ENCODE measurements around the gene DCTN5.
A peak's percentile ranks its signal among the peaks of the same experiment; 100 is the strongest.
"Not testable (repeated sequence)": the region's sequence is repeated elsewhere in the genome, so short reads cannot be mapped to it uniquely, and the experiment has no call there.

The DCTN5 gene

DNA sequence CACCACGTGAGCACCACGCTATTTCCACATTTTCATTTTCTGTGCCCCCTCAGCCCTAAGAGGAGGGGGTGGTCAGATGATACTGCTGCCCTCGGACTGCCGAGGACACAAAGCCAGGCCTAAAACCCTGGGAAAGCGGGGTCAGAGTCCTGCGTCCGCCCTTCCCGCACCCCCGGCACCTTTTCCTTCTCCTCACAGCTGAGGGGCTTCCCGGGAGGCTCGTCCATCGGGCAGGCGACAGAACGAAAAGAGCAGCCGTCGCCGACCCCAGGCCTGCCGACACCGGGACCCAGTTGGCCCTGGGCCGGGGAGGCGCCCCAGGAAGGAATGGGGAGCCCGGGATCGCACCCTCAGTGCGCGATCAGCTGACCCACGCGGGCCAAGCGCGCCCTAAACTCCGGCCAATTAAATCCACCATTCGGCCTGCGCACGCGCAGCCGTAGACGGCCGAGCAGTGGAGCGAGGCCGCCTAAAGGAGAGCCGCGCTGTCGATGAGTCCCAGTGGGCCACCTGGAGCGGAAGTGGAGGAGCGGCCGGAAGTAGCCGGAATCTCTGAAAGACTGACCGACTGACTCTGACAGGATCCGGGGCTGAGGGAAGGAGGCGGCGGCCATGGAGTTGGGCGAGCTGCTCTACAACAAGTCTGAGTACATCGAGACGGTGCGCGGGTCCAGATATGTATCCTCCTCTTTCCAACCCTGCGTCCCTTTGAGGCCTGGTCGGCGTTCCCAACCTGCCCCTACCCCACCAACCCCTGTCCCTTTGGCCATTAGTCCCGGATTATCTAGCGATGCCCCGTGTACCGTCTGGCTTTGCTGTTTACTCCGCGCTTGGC, at the start of gene DCTN5, which contains the start of gene PALB2:
Gene DCTN5, plus strand, starts transcription at position 536 of the 835 bp plus-strand sequence. Its CDS starts 77 bp downstream, at position 613.
Gene PALB2, minus strand, starts transcription at position 380 of the 835 bp plus-strand sequence. Its CDS starts 153 bp downstream, at position 227.
- DNase-seq (ENCODE audit: low read depth, low spot score), result peak; percentile 94

GRCh38 chr16:23594186-23594585, 47.1 kb upstream of the DCTN5 start:
- DNase-seq (ENCODE audit: low read depth, low spot score), result no peak

DNA sequence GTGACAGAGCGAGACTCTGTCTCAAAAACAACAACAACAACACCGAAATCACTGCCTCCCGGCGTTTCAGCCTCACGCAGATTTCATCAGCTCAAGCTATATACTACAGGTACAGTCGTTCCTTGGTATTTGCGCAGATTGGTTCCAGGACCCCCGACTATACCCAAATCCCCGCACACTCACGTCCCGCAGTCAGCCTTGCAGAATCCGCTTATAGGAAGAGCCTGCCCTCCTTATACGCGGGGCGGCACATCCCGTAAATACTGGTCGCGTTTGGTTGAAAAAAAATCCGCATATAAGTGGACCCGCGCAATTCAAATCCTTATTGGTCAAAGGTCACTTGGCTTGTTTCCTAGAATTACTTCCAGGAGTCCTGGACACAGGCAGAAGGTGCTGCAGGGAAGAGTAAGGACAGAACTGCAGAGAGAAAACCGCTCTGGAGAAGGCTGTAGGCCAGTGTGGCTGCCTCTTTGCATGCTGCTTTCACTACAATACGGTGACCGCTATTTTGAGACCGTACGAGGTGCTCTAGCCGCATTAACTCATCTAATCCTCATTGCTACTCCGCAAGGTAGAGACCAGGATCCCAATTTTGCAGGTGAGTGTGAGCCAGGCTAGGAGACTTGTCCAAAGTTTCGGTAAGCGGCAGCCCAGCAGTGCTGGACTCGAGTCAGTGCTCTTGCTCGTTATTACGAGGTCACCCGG, 45.9 kb upstream of the DCTN5 start:
- DNase-seq (ENCODE audit: low read depth, low spot score), result peak; percentile 15

DNA sequence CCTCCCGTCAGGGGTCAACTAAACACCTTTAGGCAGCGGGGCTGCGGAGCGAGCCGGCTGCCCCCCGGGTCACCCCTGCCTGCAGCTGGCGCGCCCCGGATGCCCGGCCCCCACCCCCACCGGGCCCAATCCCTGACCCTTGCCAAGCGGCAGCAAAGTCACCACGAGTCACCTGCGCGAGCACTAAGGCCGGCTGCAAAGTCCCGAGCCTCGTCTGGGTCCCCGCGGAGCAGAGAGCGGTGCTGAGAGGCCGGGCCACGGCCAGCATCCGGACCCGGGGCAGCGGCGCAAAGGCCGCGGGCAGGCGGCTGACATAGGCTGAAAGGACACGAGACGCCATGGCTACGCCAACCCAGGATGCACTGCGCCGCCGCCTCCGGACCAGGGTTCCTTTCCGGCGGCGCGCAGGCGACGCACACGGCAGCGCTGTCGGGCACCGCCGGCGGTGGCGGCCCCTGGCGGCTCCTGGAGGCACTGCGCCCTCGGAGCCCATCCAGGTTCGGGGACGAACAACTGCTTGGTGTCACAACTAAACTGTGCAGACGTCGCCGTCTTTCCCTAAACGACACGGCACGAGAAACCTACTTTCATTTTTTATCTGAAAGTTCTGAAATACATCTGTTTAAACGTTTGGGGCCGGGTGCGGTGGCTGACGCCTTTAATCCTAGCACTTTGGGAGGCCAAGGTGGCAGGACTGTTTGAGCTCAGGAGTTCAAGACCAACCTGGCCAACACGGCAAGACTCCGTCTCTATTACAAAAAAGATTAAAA, 45.1 kb upstream of the DCTN5 start, which contains the start of gene NDUFAB1:
Gene NDUFAB1, minus strand, starts transcription at position 366 of the 770 bp plus-strand sequence. Its CDS starts 26 bp downstream, at position 340.
- DNase-seq (ENCODE audit: low read depth, low spot score), result peak; percentile 94

DNA sequence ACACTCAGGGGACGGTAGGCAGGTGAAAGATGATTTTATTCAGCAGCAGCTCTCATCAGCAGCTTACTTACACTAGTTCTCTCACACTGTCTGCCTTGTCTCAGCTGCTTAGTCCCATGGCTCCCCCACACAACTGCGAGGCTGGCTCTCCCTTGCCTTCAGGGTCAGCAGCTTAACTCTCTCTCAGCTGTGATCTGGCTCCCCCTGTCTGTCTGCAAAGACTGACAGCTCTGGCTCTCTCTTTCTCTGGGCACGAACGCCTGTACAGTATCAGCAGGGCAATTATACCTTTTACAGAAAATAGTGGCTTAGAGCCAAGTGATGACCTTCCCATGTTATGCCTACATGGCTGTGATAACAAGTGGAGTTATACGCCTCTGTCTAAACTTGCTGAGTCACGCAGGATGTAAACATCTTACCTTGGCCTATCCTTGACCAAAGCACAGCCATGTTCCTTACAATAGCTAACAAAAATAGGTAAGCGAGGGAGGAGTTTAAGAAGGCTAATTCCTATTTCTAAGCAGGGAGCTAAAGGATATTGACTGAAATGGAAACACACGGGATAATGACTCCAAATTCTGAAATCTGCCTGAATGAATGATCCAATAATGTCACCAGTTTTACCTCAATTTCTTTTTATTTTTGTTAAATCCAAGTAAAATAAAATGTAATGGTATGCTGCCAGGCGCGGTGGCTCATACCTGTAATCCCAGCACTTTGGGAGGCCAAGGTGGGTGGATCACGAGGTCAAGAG, 44.1 kb upstream of the DCTN5 start:
- peak; percentile 87 for DNase-seq (ENCODE audit: low read depth, low spot score)

- no peak for DNase-seq (ENCODE audit: low read depth, low spot score)
Measured at GRCh38 chr16:23607726-23608125, 33.5 kb upstream of the DCTN5 start.

- no peak for DNase-seq (ENCODE audit: low read depth, low spot score)
Measured at GRCh38 chr16:23608194-23608593, 33.1 kb upstream of the DCTN5 start.

DNA sequence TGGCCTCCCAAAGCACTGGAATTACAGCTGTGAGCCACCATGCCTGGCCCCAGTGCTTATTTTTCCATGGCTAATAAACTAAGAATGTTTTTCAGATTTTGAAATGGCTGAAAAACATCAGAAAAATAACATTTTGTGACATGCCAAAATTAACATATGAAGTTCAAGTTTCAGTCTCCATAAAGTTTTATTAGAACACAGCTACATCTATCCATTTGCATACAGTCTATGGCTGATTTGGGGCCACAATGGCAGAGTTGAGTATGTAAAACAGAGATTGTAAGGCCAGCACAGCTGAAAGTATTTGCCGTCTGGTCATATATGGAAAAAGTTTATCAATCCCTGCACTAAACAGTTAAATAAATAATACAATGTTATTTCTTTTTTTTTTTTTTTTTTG, 31.3 kb upstream of the DCTN5 start:
- DNase-seq (ENCODE audit: low read depth, low spot score), result no peak

GRCh38 chr16:23610905-23611304, 30.4 kb upstream of the DCTN5 start:
- not testable (repeated sequence) for DNase-seq (ENCODE audit: low read depth, low spot score)

DNA sequence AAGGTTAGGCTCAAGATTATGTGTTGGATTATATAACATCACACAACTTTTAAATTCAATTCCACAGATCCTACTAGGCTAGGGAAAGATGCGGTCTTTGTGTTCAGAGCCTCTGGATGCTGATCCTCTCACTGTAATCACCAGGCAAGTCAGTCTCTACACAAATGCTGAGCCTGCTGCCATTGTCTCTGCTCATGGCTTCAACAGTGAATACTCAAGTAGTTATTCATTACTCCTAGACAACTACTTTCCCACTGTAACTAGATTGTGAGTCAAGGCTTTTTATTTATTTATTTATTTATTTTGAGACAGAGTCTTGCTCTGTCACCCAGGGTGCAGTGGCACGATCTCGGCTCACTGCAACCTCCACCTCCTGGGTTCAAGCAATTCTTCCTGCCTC, 29.3 kb upstream of the DCTN5 start:
- DNase-seq (ENCODE audit: low read depth, low spot score), result no peak

- no peak for DNase-seq (ENCODE audit: low read depth, low spot score)
Measured at GRCh38 chr16:23615805-23616204, 25.5 kb upstream of the DCTN5 start.

DNA sequence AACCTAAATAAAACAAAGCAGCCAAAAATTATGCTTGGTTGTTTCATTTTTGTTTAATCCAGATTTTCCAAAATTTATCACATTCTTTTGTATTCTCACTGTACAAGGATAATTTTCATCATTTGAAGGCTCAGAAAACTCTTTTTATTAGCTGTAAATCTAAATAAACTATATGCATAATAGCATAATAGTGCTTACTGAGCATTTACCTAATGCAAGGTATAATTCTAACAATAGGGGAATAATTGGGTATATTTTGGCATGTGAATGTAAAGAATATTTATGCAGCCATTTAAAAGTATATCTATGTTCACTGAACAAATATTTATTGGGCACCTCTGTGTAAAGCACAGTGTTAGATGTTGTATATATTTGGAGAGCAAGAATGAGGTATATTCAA, 17.2 kb upstream of the DCTN5 start:
- DNase-seq (ENCODE audit: low read depth, low spot score), result no peak

GRCh38 chr16:23629516-23629915, 11.8 kb upstream of the DCTN5 start:
- DNase-seq (ENCODE audit: low read depth, low spot score), result no peak

DNA sequence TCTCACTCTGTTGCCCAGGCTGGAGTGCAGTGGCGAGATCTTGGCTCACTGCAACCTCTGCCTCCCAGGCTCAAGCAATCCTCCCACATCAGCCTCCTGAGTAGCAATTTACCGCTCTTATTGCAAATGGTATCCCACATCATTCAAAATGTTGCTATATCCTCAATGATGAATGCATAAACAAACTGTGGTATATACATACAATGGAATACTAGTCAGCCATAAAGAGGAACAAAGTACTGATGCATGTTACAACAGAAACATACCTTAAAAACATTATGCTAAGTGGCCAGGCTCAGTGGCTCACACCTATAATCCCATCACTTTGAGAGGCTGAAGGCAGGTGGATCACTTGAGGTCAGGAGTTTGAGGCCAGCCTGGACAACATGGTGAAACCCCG, 9.4 kb upstream of the DCTN5 start:
- DNase-seq (ENCODE audit: low read depth, low spot score), result not testable (repeated sequence)

- no peak for DNase-seq (ENCODE audit: low read depth, low spot score)
Measured at GRCh38 chr16:23634461-23635036, 6.7 kb upstream of the DCTN5 start.

- no peak for DNase-seq (ENCODE audit: low read depth, low spot score)
Measured at GRCh38 chr16:23635958-23636357, 5.3 kb upstream of the DCTN5 start.

- DNase-seq (ENCODE audit: low read depth, low spot score), result no peak
Measured at GRCh38 chr16:23640615-23640930, 693 bp upstream of the DCTN5 start.

GRCh38 chr16:23642246-23642774, 1.0 kb downstream of the DCTN5 start:
- peak; percentile 4 for DNase-seq (ENCODE audit: low read depth, low spot score)

- DNase-seq (ENCODE audit: low read depth, low spot score), result peak; percentile 3
Measured at GRCh38 chr16:23650674-23651416, 9.6 kb downstream of the DCTN5 start.

GRCh38 chr16:23651943-23652468, 10.7 kb downstream of the DCTN5 start:
- no peak for DNase-seq (ENCODE audit: low read depth, low spot score)

Measured in ELF-1 (cell line).